Measurements from ENCODE around the gene DNAJC1. TPM values are rescaled to one million over a fixed set of nuclear protein-coding genes. Genes with fewer than 3 reads are reported as not detected.

The DNAJC1 gene
- total and polyA plus RNA-seq, 2 of the 4 experiments (the other 2 are of a cell fraction) = 12.7 to 13.3 TPM

- intact Hi-C loops (cut with micrococcal nuclease) (loop anchor here (10.0 kb wide), 1 partner anchor 1121 kb away; no protein-coding TSS in a partner anchor), in situ Hi-C loops (cut with MboI; ENCODE audit: low sequenced_read_pairs) (no loop called here), dilution Hi-C loops (cut with HindIII; ENCODE audit: low sequenced_read_pairs, unreplicated experiment) (no loop called here)
- Histone ChIP-seq H2BK15ac (ENCODE audit: low read depth, low read length) (no peak overlapping the region), H4K20me1 (ENCODE audit: insufficient read depth, low read length) (peaks cover 4% of the 10 kb centered on the region; the same call in 1 of the 2 replicates), H3K27me3 (ENCODE audit: control insufficient read depth, insufficient read depth, low read length) (no peaks in the 10 kb centered on the region), H3K27ac (ENCODE audit: insufficient read depth, low read length) (no peak overlapping the region), H3K56ac (ENCODE audit: extremely low read depth, insufficient read depth, low read length) (no peak overlapping the region), H3K9me3 (ENCODE audit: control insufficient read depth, insufficient read depth, low read length) (no peaks in the 10 kb centered on the region), H3K4me1 (ENCODE audit: control insufficient read depth, insufficient read depth, low read length) (peaks cover 2% of the 10 kb centered on the region; the same call in 1 of the 2 replicates), H3K23ac (ENCODE audit: low read depth, low read length) (no peak overlapping the region), H4K8ac (ENCODE audit: low read depth in 2 of 2, low read length in 2 of 2) (no peak overlapping the region), H3K79me1 (ENCODE audit: low read depth in 1 of 2, low read length in 2 of 2) (peaks cover 9 to 22% of the 10 kb centered on the region in 2 experiments), H3K4me3 (ENCODE audit: insufficient read depth, low read depth, low read length) (no peak overlapping the region), H2BK20ac (ENCODE audit: low read depth, low read length) (no peak overlapping the region), H3K4ac (ENCODE audit: low read depth, low read length) (no peak overlapping the region), H3K9ac (ENCODE audit: low read depth, low read length) (no peak overlapping the region), H2AK9ac (replicated peaks; ENCODE audit: low read depth, low read length, poor library complexity) (no peak overlapping the region), H3K36me3 (ENCODE audit: control insufficient read depth, insufficient read depth, low read length) (no peaks in the 10 kb centered on the region), H4K5ac (ENCODE audit: low read depth, low read length) (no peak overlapping the region), H2BK120ac (ENCODE audit: low read depth, low read length) (no peak overlapping the region), H2BK5ac (ENCODE audit: low read depth, low read length, poor library complexity, severe bottlenecking) (no peak overlapping the region), H2AFZ (replicated peaks; ENCODE audit: low read length, poor library complexity) (no peak overlapping the region), H3K18ac (ENCODE audit: low read depth, low read length) (no peak overlapping the region), H4K91ac (ENCODE audit: insufficient read depth, low read depth, low read length) (no peak overlapping the region), H3K4me2 (ENCODE audit: low read depth, low read length) (no peak overlapping the region), H3K14ac (replicated peaks; ENCODE audit: low read depth, low read length) (no peak overlapping the region), H2AK5ac (ENCODE audit: low read depth, low read length) (no peak overlapping the region), H3K9me1 (ENCODE audit: insufficient read depth, low read length) (no peaks in the 10 kb centered on the region)
- no peak for TF ChIP-seq CTCF (conservative IDR thresholded peaks at IDR 0.05; ENCODE audit: low read depth, low read length)
- no peak for TF ChIP-seq NFE2L2 (IDR thresholded peaks at IDR 0.05; ENCODE audit: low read depth, low read length)
- no peak for TF ChIP-seq BHLHE40 (IDR thresholded peaks at IDR 0.05; ENCODE audit: low read depth, low read length)
- no peak for TF ChIP-seq RFX5 (IDR thresholded peaks at IDR 0.05; ENCODE audit: low read depth, low read length)
- TF ChIP-seq CHD1 (IDR thresholded peaks at IDR 0.05; ENCODE audit: low read depth, low read length) = no peak
- no peak for TF ChIP-seq MXI1 (IDR thresholded peaks at IDR 0.05; ENCODE audit: borderline replicate concordance, low read depth, low read length)
- no peak for TF ChIP-seq SMC3 (IDR thresholded peaks at IDR 0.05; ENCODE audit: low read depth, low read length)
- no peak for TF ChIP-seq MAFK (IDR thresholded peaks at IDR 0.05; ENCODE audit: low read depth, low read length)
- TF ChIP-seq CEBPB (IDR thresholded peaks at IDR 0.05; ENCODE audit: low read depth, low read length) = no peak
- no peak for TF ChIP-seq MAZ (IDR thresholded peaks at IDR 0.05; ENCODE audit: borderline replicate concordance, low read depth, low read length)
- TF ChIP-seq ELK1 (IDR thresholded peaks at IDR 0.05; ENCODE audit: borderline replicate concordance, low read depth, low read length) = no peak
- ATAC-seq (ENCODE audit: low read depth) = no peak
- ChIA-PET CTCF (no interaction called here), POLR2A (ENCODE audit: unreplicated experiment) (interaction anchor here (0.6 kb wide), 1 partner anchor 8 kb away, joined by 3 read pairs; no protein-coding TSS in a partner anchor)
- DNase-seq = no peak
- no TSS peak for BruUV-seq (replicated peaks)
- WGBS, 2 experiments (ENCODE audit: extremely low coverage in 2 of 2, insufficient read length in 1 of 2) = no CpG with 5 or more reads among the region's 1 CpG
Measured at GRCh38 chr10:21975378-21975990, 28.0 kb downstream of the DNAJC1 start.

Data from IMR-90 (cell line).